NCI-H748 treated with DMSO at 0.1 percent for 48 hours (cell line): Measurements from ENCODE around the gene TRIM14.

ENCODE experiments used
- DNase-seq: peaks from one replicate; lab custom pipeline; 2025; lab: John Stamatoyannopoulos, UW

Gene TRIM14

DNA sequence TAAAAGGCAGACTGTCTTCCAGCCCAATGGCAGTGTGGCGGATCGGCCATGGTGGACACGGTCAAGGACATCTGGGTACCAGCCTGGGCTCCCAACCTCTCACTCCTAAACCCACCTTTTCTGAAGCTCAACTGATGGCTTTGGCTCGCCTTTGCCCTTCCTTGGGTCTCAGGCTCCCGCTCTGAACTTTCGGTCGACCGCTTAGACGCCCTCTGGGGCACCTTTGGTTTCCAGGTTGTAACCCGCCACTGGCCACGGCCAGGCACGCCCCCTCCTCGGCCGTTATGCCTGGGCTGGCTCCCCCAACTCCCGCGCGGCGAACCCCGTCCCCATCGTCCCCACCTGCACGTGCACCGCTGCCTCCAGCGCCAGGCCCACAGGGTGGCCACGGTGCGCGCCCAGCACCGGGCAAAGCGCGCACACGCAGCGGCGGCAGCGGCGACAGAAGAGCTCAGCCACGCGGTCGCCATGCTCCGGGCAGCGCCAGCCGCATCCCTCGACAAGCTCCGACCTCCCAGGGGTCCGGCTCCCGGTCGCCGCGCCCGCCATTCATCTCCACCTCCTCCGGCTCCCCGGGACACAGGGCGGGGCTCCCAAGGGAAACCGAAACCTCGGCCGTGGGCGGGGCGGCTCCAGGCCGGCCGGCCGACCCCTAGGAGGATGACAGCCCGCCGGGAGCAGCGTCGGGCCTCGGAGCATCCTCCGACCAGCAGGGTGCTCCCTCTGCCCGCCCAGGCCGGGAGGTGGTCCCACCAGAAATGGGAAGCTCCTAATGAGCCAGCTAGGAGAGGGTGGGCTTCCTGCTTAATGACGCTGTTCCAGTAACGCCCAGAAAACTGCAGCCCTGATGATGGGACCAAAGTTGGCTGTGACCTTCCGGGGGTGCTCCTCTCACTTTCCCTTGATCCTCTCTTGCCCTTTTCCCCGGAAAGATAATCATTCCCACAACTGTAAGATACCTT, at the start of gene TRIM14:
Gene TRIM14, minus strand, starts transcription at position 583 of the 962 bp plus-strand sequence. Its CDS starts 34 bp downstream, at position 549.
- DNase-seq, result peak; percentile 17

DNA sequence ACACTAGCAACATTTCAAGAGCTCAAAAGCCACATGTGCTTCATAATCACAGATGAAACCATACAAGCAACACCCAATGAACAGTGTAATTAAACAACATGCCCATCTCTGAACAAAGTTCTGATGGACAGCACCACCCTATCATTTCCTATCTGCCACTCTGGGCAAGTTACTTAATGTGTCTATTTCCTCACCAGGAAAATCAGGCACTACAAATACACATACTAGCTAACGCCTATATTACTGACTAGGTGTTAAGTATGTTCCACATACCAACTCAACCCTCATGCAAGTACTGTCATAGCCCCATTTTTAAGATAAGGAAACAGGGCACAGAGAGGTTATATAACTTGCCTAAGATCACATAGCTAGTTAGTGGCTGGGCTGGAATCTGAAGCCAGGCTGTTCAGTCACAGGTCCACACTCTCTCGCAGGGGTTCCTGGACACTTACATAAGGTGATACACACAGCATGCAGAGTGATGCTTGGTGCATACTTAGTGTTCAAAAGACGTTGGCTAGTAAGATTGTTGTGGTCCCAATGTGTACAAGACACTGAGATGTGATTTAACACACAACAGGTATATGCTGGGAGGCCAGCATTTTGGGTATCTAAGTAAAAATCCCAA, 49.2 kb upstream of the TRIM14 start:
- no peak for DNase-seq

DNA sequence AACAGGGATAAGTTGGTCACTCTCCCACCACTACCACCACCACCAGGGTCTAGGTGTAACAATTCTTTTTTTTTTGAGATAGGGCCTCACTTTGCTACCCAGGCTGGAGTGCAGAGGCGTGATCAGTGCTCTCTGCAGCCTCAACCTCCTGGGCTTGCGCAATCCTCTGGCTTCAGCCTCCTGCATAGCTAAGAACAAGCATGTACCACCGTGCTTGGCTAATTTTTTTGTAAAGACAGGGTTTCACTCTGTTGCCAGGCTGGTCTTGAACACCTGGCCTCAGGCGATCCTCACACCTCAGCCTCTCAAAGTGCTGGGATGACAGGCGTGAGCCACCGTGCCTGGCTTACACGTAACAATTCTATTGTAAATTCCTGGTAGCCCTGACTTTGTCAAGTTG, 45.9 kb upstream of the TRIM14 start:
- no peak for DNase-seq

DNA sequence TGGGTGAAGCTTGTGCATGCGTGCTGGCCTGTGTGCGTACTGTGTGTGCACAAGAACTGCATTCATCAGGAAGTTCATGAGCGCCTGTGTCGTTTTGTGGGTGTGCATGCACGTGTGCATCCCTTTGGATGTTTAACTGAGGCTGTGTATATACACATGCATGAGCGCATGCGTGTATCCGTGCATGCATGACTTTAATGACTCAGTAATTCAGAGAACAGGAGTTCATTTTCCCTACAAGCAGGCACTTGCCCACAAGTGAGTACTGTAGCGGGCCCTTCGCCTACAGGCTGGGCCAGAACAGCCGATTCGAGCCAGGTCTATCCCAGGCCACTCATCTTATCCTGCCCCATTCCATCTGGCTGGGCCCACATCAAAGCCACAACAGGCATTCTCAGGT, 43.6 kb upstream of the TRIM14 start:
- no peak for DNase-seq

GRCh38 chr9:98161851-98162250, 42.8 kb upstream of the TRIM14 start:
- no peak for DNase-seq

DNA sequence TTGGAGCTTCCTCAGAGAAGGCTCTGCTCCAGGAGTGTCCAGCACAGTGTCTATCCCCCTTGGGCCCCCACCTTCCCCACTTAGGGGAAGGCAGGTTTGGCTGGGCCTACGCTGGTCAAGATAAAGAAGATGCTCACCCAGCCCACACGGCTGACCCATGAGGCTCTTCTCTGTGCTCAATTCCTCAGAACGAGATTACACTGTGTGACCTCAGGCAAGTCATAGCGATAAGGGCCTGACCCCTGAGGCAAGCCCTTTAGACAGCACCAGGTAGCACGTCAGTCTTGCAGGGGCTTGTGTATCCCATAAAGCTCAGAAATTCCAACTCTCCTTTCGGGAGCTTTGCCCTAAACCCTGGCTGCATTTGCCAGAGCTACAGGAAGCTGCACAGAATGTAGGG, 40.8 kb upstream of the TRIM14 start:
- no peak for DNase-seq

GRCh38 chr9:98159301-98159700, 40.3 kb upstream of the TRIM14 start:
- no peak for DNase-seq

GRCh38 chr9:98158071-98158831, 39.2 kb upstream of the TRIM14 start:
- peak; percentile 17 for DNase-seq

DNA sequence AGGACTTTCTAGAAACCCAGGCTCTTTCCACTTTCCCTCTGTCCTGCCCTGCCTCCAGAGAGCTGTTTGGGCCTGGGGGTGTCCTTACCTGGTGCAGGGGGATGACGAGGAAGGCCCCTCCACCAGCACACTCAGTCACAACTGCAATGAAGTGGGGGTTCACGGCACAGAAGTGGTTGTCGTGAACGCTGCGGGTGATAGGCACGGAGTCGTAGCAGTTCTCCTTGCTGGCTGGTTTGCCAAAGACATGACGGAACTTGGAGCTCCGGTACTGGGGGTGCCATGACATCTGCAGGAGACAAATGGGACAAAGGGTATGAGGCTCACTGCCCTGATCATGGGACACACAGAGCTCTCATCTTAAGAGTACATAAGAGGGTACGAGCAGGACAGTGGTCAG, 38.4 kb upstream of the TRIM14 start:
- no peak for DNase-seq

DNA sequence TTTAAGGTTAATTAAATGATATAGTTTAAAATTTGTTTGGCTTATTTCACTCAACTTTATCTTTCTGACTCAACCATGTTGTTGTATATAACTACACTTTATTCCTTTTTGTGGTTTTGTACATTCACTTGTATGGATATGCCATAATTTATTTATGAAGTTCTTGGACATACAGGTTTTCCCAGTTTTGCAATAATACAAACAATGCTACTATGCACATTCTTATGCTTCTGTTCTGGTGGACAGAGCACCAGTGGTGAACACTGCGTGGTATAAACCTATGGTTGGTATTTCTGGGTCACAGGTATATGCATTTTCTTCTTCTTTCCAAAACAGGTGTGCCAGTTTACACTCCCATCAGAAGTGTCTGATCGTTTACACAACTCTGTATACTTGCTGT, 35.7 kb upstream of the TRIM14 start:
- DNase-seq, result no peak

- no peak for DNase-seq
These were observed 33.5 kb upstream of the TRIM14 start for GRCh38 chr9:98152526-98152925.

GRCh38 chr9:98150721-98151120, 31.7 kb upstream of the TRIM14 start:
- DNase-seq, result no peak

GRCh38 chr9:98150164-98150563, 31.1 kb upstream of the TRIM14 start:
- no peak for DNase-seq

DNA sequence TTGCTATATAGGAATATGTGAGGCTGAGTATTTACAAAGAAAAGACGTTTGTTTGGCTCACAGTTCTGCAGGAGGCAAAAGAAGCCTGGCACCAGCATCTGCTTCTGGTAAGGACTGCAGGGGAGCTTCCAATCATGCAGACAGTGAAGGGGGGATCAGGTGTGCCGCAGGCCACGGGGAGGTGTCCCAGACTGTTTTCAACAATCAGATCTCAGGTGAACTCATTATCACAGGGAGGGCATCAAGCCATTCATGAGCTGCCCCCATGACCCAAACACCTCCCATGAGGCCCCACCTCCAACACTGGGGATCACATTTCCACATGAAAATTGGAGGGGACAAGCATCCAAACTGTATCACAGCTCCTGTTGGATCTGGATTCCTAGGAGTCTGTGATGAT, 30.4 kb upstream of the TRIM14 start:
- no peak for DNase-seq

DNA sequence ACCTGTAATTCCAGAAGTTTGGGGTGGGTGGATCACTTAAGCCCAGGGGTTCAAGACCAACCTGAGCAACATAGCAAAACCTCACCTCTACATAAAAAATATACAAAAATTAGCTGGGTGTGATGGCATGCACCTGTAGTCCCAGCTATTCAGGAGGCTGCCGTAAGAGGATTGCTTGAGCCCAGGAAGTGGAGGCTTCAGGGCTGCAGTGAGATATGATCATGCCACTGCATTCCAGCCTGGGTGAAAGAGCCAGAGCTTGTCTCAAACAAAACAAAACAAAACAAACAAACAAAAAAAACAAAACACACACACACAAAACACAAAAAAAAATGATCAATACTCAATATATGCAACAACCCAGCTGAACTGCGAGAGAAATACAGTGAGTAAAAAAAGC, 29.5 kb upstream of the TRIM14 start:
- no peak for DNase-seq

DNA sequence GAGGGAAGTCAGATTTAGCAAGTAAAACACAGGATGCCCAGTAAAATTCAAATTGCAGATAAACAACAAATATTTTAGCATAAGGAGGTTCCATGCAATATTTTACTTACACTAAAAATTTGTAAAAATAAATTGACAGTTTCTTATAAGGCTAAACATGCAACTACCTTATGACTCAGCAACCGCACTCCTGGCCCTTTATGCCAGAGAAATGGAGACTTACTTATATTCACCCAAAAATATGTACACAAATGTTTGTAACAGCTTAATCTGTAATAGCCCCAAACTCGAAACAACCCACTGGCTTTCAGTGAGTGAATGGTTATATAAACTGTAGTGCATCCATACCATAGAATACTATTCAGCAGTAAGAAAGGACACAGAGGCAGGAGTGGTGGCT, 28.6 kb upstream of the TRIM14 start:
- DNase-seq, result no peak

DNA sequence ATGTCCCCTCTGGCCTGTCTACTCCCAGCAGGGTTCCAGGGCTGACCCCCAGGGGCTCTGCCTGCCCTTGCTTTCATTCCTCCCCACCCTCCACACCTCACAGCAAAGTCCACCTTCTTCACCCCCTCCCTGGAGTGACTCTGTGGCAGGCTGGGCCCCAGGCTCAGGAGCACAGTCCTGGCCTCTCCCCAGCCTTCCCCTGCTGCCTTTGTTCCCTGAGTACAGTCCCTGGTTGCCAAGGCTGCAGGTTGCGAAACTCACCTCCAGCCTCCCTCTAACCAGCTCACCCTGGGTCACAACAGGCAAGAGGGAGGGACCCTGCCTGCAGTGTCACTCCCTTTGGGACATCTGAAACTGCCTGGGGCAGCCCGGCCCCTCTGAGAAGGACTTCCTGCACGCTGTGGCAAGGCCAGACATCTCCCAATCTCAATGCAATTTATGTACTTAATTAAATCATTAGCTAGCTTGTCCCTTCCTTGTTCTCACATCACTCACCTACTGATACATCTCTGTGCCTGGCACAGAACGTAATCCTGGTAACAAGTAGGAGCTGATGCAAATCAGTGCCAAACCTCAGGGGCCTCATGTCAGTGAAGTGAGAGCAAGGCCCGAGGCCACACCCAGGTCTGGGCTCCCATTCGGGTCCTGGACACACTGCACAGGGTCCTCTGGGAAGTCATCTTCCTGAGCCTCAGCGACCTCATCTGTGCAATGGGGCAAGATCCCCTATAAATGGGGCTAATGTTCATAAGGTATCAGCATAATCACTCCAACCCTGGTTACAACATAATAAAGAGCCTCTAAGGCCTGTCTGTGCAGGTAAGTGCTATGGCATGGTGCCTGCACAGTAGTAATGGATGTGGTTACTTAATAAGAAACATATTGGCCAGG, 27.3 kb upstream of the TRIM14 start:
- DNase-seq, result no peak

DNA sequence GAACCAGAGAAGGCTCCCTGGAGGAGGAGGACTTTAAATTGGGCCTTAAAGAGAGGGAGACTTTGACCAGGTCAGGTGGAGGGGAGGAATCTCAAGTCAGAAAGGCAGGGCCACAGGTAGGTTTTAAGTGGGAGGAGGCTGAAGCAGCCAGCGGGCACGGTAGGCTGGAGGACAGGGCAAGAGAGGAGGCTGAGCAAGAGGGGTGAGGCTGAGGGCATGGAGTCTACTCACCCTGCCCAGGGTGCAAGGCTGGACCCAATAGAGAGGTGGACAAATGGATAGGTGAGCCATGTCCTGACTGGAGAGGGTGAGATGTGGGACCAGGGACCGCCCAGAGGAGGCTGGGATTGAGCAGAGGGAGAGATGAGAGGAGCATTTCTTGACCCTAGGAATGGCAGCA, 25.6 kb upstream of the TRIM14 start:
- no peak for DNase-seq

GRCh38 chr9:98144076-98144475, 25.1 kb upstream of the TRIM14 start:
- no peak for DNase-seq

DNA sequence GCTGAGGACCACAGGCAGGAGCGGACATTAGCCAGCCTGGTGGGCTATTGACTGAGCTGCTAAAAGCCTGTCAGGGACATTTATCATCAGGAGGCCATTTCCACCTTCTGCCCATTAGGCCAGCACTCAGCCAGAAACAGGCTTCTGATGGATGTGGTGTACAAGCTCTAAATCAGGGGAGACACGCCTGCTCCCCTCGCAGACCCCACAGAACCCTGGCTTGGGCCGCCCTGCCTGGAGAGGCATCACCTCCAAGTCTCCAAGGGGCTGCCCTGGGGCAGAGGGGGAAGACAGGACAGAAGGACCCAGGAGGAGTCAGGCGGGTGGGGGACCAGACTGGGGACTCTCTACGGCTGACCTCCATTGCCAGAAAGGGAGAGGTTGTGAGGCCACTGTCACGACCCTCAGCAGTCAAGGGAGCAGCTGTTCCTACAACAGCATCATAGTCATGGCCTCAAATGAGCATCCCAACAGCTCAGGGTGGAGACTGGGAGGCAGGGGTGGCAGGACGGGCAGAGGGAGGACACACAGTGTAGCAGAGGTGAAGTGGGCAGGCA, 24.0 kb upstream of the TRIM14 start:
- no peak for DNase-seq

- no peak for DNase-seq
These were observed 23.3 kb upstream of the TRIM14 start for GRCh38 chr9:98142182-98142907.
